HG03175 (cell line): ENCODE results near the gene TTC33.

Experiments used
- ATAC-seq: cut with Tn5 transposase; IDR thresholded peaks from one replicate; pipeline ENCODE4 v1.9.1; 2021; ENCODE audit warnings: mild to moderate bottlenecking, moderate library complexity; ENCODE audit not compliant: unreplicated experiment

TTC33 gene

DNA sequence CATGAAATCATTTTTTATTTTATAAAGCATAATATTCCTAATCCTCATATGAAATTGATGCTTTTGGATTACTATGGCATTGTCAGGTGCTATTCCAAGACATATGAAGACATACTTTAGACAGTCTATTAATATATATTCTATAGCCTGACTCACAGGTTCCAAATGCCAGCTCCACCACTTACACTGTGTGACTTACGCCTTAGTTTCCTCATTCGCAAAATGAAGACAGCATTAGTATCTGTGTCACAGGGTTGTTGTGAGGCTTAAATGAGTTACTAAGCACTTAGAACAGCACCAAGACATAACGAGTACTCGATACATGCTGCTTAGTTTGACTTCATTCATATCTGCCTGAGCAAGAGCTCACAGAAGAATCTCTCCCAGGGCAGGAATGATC is 208.2 kb downstream of the TTC33 start:
- no peak for ATAC-seq

DNA sequence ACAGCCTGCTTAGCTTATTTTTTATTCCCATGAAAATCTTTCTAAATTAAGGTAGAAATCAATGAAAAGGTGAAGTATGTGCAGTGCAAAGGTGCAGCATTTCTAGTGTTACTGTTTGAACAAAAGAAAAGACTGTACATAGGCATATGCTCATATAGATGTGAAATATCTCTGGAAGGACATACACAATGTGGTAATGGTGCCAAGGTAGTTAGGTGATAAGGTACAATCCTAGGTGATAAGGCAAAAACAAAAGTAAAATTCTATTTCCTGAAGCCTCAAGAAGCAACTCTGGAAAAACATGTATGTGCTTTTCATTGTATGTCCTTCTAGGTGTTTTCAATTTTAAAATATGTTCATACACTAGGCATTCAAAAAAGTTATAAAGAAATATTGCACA is 215.5 kb downstream of the TTC33 start:
- ATAC-seq = no peak

DNA sequence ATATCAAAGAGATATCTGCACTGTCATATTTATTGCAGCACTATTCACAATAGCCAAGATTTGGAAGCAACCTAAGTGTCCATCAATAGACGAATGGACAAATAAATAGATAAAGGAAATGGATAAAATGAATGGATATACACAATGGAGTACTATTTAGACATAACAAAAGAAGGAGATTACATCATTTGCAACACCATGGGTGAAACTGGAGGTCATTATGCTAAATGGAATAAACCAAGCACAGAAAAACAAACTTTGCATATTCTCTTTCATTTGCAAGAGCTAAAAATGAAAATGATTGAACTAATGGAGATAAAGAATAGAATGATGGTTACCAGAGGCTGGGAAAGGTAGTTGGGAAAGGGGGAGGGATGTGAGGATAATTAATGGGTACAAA is 231.1 kb downstream of the TTC33 start:
- ATAC-seq = no peak

DNA sequence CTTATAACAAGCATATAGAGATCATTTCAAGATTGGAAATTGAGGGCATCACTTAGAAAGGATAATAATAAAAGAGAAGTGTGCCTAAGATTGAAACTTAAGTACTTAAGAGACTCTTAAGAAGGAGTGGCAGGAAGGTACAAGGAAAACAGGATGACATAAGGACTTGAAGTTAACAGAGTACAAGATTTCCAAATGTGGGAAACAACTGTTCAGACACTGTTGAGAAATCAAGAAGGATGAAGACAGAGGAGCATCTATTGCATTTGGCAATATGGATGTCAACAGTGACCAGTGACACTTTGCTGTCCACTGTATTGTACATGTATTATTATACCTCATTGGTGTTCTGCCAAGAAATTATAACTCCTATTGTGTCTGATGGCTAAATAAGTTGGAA is 233.8 kb downstream of the TTC33 start:
- ATAC-seq = no peak

DNA sequence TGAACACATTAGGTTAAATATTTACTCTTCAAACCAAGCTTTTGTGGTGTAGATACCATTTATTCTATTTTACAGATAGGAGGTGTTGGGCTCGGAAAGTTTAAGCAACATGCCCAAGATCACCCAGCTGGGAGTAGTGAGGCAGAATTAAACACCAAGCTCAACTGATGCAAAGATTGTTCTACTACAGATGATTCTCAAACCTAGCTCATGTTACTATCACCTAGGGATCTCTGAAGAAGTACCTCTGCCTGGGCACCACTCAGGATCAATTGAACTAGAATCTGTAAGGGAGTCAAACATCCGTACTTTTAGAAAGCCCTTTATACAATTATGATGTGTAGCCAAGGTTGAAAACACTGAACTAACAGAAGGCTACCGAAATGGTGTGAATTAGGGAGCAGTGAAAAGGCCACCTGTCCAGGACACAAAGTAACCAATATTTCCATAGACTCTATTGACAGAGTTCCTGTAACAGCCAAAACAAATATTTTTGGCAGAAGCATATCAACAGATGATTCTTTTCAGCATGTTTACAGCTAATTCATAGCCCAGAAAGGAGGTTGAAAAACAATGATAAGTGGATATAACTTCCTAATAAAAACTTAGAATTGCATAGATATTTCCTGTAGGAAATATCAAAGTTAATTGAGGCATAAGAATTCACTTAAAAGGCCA is 234.5 kb downstream of the TTC33 start:
- ATAC-seq = no peak

DNA sequence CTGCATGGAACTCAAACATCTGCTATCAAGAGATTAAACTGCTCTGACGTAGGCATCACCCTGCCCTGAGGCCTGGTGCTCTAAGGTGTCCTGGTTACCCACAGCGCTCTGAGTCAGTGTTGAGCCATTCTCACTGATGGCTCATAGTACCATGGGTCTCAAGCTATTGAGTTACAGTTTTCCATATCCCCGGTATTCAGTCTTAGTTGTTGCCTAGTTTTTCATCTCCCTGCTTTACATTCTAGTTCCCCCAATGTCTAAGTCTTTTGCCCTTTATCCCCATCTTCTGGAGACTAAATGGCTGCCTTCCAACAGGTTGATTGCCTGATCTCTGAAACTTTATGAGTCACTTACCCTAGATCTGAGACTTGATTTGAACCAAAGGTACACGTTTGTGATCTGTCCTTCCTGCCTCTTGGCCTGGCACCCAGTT is 237.3 kb downstream of the TTC33 start:
- ATAC-seq = no peak

DNA sequence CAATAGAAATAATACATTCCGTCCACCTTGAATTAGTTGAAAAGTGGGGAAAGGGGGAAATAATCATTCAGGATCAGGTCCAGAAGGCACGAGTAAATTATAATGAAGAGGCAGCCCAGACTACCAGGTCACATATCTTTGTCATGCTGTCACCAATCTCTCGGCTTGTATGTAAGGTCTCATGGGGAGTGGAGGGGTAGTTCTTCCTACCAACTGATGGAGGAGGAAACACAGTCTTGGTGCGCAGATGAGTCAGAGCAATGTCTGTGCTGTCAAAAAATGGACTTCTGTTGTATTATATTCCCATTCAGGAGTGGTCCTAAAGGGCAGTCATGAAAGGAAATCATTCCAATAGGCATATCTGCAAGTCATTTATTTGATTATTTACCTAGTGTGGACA is 240.3 kb downstream of the TTC33 start:
- ATAC-seq = no peak

DNA sequence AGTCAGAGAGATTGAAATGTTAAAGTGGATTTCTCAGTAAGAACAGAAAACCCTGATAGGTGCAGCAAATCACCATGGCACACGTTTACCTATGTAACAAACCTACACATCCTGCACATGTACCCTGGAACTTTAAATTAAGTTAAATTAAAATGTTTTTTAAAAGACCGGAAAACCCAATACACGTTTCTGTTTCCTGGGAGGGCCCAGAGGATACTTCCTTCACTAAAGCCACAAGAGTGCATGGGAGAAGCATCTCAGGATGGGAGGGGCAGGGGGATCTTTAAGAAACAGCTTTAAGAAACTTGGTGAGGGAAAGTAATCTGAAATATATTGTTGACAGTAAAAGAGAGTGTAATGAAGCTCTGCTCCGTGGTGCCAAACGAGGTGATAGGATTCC is 240.8 kb downstream of the TTC33 start:
- no peak for ATAC-seq

DNA sequence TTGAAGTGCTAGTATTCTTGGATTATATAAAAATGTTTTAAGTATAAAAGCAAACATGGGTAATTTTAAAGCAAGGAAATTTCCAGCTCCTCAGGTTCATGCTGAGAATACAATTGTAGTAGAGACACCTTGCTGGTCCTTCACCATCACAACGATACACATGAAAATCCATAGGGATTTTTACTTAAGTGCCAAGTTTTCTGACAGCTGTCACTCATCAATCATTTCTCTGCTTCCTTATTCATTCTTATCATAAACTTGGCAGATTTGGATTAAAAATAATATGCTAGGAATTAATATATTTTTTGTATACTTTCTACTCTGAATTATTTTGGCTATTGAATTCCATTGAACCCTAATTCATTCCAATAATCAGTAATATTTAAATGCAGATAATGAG is 244.0 kb downstream of the TTC33 start:
- ATAC-seq = no peak

DNA sequence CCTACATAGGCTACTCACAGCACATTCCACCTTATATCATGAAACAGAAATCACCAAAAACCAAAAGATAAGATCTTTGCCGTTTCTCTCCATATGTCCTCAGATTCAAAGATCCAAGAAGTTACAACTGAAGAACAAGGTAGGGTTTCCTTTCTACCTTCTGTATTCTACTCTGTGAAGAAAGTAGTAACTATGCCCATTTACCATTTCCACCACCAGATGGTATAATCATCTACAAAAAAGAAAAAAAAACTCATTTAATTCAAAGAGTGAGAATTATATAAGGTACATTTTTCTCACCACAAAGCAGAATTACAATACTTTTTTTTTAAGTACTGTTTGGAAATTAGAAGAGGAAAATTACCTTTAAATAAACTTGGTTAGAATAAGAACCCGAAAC is 248.7 kb downstream of the TTC33 start:
- no peak for ATAC-seq

DNA sequence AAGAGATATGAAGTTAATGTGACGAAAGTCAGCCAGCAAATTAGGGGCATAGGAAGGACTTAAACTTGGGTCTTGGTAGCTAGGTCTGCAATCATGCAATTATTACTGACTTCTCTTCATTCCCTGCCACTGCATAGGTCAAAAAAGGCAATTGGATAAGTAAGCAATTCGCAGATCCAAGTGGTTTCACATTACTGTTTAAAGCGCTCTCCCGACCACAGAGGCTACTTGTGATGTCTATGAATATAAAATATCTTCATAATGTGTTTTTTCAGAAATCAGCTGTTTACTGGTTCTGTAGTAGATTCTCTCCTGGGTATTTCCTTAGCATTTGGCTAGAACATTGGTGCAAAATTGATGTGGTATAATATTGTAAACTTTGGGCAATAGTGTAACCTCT is 250.7 kb downstream of the TTC33 start:
- no peak for ATAC-seq

DNA sequence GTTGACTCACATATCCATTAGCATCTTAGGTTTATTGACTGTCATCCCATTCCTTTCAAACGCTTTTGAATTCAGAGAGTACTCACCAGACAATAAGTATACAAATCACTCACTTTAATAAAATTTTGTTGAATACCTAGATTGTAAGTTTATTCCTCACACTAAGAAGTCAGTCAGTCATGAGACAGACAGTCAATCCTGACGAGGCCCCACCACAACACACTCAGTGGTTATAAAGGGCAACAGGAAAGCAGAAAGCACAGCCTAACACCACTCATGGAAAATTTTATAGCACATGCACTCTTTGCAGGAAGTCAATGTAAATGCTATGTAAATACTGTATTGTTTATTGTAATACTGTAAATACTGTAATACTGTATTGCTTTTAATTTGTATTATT is 252.3 kb downstream of the TTC33 start:
- ATAC-seq = no peak

DNA sequence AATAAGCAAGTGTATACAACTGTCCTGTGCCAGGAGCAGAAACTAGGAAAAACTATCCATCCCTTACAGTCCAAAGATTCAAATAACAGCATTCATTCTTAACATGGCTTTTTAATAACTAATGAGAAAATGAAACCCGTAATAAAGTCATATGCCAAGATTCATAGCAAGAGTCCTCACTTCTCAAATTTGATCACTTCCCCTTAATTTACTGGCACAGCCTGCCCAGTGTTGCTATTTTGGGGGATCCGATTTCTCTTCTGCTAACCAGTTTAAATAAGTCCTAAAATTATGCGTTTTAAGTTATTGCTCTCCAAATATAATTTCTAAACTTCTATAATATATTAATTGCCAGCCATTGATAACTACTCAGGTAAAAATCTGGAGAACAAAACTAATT is 253.0 kb downstream of the TTC33 start:
- ATAC-seq = peak; percentile 89

DNA sequence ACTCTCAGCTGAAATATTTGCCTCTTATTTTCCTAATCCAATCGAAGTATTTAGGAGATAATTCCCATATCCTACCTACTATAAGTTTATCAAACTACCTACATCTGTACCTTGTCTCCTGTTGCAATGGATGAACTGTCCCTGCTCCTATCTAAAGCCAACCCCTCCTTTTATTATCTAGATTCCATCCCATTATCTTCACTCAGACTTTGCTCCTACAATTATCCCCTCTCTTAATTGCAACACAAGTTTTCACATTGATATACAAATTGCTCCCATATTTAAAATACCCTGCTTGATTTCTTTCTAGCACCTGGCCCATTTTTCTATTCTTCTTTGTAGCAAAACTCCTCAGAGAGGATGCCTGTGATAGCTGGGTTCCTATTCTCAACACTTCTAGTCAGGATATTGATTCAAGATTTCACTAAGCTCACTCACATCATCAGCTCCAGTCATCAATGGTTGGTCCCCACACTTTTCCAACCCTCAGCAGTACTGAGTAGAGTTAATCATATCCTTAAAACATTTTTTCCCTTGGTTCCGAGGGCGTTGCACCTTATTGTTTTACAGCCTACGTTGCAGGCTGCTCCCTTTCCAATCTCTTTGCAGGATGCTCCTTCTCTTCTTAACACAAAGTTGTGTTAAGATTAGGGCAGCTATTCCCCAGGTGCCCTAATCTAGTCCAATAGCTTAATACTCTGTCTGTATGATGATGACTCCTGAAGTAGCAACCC is 253.9 kb downstream of the TTC33 start:
- no peak for ATAC-seq

DNA sequence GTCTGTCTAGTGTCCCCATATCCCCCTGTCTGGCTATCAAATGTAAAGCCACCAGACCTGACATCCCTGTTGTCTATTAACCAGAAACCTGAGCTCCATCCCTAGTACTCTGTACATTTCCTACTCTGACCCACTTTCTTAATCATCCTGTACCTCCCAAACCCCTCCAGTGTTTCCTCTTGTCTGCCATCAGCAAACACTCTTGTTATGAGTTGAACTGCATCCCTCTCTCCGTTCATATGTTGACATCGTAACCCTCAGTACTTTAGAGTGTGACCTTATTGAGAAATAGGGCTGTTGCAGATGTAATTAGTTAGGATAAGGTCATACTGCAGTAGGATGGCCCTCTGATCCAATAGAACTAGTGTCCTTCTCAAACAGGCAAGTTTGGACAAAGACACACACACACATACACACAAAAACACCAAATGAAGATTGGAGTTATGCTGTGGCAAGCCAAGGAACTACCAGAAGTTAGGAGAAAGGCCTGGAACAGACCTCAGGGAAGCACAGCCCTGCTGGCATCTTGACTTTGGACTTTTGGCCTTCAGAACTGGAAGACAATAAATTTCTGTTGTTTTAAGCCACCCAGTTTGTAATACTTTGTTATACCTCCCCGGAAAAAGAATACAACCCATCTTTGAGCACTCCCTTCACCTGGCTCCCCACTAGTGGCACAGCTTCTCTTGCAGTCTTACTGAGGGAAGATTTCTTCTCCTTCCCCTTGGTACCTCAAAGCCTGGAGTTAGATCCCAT is 256.1 kb downstream of the TTC33 start:
- ATAC-seq = no peak

DNA sequence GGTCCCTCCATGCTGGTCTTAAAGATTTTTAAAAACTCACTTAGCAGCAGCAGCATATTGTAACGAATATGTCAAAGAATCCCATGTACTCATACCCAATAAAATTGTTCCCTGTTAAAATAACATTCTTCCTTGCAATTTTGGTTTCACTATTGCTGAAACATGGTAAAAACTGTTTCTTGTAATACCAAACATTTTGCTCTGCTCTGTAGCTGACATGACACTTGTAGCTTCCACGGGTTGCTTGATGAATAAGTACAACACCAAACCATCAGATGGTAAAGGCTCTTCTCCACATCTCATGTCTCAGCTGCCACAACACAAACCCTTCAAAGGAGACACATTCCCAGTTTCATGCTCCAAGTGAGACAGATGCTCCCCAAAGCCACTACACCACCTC is 256.8 kb downstream of the TTC33 start:
- ATAC-seq = no peak

DNA sequence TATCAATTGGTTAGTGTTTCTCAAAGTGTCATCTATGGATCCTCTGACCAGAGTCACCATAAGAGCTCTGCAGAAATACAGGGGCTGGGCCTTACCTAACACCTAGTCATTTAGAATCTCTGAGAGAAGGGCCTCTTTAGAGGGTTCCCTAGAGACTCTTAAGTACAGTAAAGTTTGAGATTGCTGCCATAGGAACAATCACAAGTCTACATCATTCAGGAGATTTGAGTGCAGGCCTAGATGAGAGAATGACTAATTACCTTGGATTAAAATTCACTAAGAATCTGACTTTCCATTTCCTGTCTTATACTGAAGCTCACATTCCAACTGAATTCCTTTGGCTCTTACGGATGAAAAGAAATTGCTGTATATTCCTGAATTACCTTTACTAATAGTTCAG is 258.2 kb downstream of the TTC33 start:
- ATAC-seq = peak; percentile 48

DNA sequence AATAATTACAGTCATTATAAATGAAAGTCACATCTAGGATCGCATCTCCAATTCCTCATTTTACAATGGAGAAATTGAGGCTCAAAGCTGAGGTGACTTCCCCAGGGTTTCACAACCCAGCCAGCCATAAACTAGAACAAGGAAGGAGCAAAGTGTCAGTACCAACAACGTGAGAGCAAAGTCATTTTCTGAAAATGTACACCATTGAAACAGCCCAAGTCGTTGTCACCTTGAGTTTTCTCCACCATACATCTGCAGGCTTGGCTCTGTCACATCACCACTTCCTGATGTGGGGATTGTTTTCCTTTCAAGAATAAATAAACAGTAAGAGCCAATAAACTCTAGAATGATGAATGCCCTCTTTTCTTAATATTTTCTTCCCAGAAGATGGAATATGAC is 260.5 kb downstream of the TTC33 start:
- ATAC-seq = no peak

DNA sequence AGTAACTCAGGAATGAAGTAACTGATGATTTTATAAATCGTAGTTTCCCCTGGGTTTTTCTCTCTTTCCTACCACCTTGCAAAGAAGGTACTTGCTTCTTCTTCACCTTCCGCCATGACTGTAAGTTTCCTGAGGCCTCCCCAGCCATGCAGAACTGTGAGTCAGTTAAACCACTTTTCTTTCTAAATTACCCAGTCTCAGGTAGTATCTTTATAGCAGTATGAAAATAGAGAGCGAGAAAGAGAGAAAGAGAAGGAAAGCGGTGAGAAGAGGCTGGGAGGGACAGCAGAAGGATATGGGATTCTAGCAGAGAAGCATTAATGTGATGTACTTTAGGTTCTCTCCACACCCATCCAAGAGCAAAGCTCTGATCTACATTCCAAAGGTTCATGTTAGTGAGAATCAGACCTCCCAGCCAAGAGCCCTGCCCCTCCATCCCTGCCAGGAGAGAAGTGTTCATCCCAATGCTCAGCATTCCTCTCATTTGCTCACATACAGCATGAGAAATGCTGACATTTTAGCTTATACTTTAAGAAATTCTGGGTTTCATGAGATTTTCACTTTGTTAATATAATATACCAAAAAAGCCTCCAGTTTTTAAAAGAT is 261.0 kb downstream of the TTC33 start:
- no peak for ATAC-seq

DNA sequence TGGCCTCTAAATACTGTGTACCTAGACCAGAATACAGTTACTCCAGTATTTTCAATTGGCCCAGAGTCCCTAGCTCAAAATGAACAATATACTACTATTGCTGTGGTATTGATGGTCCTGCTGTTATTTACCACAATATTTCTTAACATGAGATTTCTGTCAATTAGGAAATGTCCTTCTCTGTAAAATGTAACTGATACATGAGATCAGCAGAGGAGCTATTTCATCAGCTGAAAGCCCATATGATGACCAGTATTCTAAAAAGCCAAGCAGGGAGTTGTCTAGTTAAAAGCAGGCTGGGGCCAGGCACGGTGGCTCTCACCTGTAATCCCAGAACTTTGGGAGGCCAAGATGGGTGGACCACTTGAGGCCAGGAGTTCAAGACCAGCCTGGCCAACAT is 263.7 kb downstream of the TTC33 start:
- ATAC-seq = no peak

DNA sequence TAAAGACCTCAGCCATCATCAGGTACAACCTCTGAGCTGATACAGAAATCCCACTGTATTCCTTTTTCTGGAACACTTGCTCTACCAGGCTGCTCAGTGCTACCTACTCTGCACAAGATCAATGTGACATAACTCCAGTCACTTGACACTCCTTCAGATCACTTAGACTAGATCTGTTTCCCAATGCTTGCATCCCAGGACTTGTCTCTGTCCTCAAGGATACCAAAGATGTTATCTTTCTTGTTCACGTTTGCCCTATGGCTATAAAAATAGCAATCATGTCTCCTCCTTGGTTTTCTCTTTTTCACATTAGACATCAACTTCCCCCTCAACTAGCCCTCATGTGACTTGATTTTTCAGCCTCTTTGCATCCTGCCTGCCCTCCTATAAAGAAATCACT is 264.1 kb downstream of the TTC33 start:
- no peak for ATAC-seq
